Measurements from ENCODE around the gene RTBDN. TPM values are rescaled to one million over a fixed set of nuclear protein-coding genes. Genes with fewer than 3 reads are reported as not detected.

Gene RTBDN
- total RNA-seq, 1 experiment from 2014 or later = 5.6 TPM

DNA sequence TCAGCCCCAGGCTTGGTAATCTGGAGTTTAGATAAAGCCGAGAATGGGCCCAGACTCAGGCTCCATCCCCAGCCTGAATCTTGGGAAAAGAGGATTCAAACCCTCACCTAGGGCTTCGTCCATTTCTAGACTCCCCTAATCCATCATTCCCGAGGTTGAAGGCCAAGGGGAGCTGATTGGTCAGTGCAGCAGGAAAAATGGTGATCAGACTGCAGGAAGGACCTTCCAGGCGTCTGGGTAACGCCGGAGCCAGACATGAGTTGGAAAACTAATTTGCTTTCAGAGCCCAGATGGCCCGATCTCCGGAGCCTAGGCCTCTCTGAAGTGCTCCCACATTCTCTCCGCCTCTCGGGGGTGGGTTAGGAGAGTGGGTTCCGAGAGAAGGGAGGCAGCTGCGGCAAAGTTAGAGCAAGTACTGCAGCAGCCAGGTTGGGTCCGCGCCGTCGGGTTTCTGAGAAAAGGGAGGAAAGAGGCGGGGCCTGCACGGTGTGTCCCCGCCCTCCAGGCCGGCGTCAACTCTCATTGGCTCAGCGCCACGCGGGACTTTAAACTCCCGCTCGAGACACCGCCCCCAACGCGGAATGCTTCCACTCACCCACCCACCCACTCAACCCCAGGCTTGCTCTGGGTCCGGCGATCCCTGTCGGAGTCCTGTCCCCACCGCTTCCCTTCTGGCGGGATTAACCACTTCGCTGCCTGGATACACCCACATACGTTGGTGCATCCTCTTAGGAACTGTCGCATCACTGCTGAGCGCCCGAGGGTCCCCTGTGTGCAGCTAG is 788 bp upstream of the RTBDN start:
- Histone ChIP-seq H4K20me1 (ENCODE audit: control insufficient read depth, insufficient read depth, insufficient read length) (no peaks in the 10 kb centered on the region), H3K27ac (ENCODE audit: insufficient read length, low read depth, low read length) (no peak overlapping the region), H3K56ac (ENCODE audit: insufficient read length, low read depth, low read length) (no peak overlapping the region), H4K5ac (ENCODE audit: insufficient read length, low read depth, low read length) (no peak overlapping the region), H3K18ac (ENCODE audit: insufficient read length, low read depth, low read length) (no peak overlapping the region), H2BK12ac (ENCODE audit: insufficient read length, low read depth, low read length) (no peak overlapping the region), H4K8ac (replicated peaks; ENCODE audit: insufficient read length, low read depth, low read length) (no peak overlapping the region), H2BK120ac (ENCODE audit: low read depth, low read length, poor library complexity, severe bottlenecking) (no peak overlapping the region), H3K23me2 (ENCODE audit: insufficient read length, low read depth, low read length, poor library complexity, severe bottlenecking) (peaks cover 10% of the 10 kb centered on the region), H3K23ac (ENCODE audit: insufficient read length, low read depth, low read length) (no peak overlapping the region), H2AK5ac (ENCODE audit: insufficient read length, low read length) (no peak overlapping the region), H3K4ac (ENCODE audit: low read depth, low read length) (no peak overlapping the region), H2BK15ac (ENCODE audit: low read depth, low read length) (no peak overlapping the region), H3K14ac (ENCODE audit: insufficient read depth, low read length) (no peak overlapping the region), H3K79me1 (ENCODE audit: insufficient read depth, low read depth, low read length, poor library complexity, severe bottlenecking) (no peaks in the 10 kb centered on the region), H3K4me2 (ENCODE audit: insufficient read depth, insufficient read length, low read length) (peak overlapping the region; percentile 76), H2BK20ac (ENCODE audit: low read depth, low read length, poor library complexity, severe bottlenecking) (no peak overlapping the region), H2AFZ (ENCODE audit: low read length) (no peak overlapping the region), H3T11ph (ENCODE audit: low read length) (no peak overlapping the region), H3K4me1 (ENCODE audit: insufficient read depth, low read length) (peaks cover 2% of the 10 kb centered on the region; the same call in 1 of the 2 replicates), H3K27me3 (ENCODE audit: insufficient read depth, low read length) (peaks cover 3% of the 10 kb centered on the region; the same call in 1 of the 2 replicates), H3K9me3 (ENCODE audit: control insufficient read depth, low read depth, low read length) (no peaks in the 10 kb centered on the region), H3K79me2 (ENCODE audit: insufficient read depth, low read length) (no peaks in the 10 kb centered on the region), H4K91ac (ENCODE audit: insufficient read length, low read depth, low read length) (no peak overlapping the region), H2BK5ac (ENCODE audit: insufficient read length, low read length) (no peak overlapping the region), H3K9ac (ENCODE audit: extremely low read depth, insufficient read length, low read length) (no peak overlapping the region)
- H3K4me1 Mint-ChIP-seq = peaks cover 35 to 42% of the 10 kb centered on the region in 2 experiments
- peak overlapping the region; percentile 68 to 90 for H3K4me3 Mint-ChIP-seq
- no CpG with 5 or more reads among the region's 39 CpGs for whole genome bisulfite sequencing (ENCODE audit: extremely low coverage, insufficient read length, low lambda C conversion rate)
- DNase-seq = peak; percentile 73
- H3K9me3 Mint-ChIP-seq = no peaks in the 10 kb centered on the region; a peak in 1 of 5 replicates
- H3K27ac Mint-ChIP-seq = no peak overlapping the region
- no peaks in the 10 kb centered on the region; a peak in 1 of 7 replicates for H3K36me3 Mint-ChIP-seq (ENCODE audit: insufficient read depth in 1 of 3, low read depth in 3 of 3)
- H3K27me3 Mint-ChIP-seq (ENCODE audit: low read depth) = peaks cover 44% of the 10 kb centered on the region
- TF ChIP-seq, protein P1, sequence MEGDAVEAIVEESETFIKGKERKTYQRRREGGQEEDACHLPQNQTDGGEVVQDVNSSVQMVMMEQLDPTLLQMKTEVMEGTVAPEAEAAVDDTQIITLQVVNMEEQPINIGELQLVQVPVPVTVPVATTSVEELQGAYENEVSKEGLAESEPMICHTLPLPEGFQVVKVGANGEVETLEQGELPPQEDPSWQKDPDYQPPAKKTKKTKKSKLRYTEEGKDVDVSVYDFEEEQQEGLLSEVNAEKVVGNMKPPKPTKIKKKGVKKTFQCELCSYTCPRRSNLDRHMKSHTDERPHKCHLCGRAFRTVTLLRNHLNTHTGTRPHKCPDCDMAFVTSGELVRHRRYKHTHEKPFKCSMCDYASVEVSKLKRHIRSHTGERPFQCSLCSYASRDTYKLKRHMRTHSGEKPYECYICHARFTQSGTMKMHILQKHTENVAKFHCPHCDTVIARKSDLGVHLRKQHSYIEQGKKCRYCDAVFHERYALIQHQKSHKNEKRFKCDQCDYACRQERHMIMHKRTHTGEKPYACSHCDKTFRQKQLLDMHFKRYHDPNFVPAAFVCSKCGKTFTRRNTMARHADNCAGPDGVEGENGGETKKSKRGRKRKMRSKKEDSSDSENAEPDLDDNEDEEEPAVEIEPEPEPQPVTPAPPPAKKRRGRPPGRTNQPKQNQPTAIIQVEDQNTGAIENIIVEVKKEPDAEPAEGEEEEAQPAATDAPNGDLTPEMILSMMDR (conservative IDR thresholded peaks at IDR 0.05) = no peak

All from H9 (cell line).